Peyer's patch (tissue), 4 donors: ENCODE data around the gene GPATCH4.

Experiments
- POLR2A ChIP-seq, 2 donors: fragments of 450-650 bp; IDR thresholded peaks; one replicate each; pipeline ENCODE4 v1.5.1; 2017; ENCODE audit warnings: antibody characterized with exemption in 2 of 2, mild to moderate bottlenecking in 2 of 2, moderate library complexity in 2 of 2
- TF ChIP-seq, protein P1 (sequence below), 6 experiments: fragments of 450-650 bp in 4 of 6; fragments of 200-600 bp in 2 of 6; sonication (generic) in 1 of 6; IDR thresholded peaks; one replicate each; pipeline ENCODE4 v1.5.1; 2017 to 2019; ENCODE audit warnings: antibody characterized with exemption in 6 of 6, mild to moderate bottlenecking in 3 of 6, moderate library complexity in 1 of 6

DNA sequence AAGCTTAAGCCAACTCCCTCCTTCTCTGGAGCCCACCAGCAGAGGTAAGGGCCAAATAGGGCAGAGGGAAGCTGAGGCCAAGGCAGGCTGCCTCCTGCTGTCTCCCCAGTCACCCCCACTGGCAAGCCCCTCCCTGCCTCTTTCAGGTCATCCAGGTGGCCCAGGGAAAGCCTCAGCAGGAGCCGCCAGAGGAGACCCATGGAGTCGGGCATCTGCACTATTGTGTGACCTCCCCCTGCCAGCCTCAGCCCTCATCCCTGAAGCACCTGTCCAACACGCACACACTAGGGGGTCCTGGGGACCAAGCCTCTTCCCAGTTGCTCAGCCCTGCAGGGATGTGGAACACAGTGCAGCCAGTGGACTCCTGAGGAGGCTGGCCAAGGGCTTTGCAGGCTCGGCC, 15.0 kb downstream of the GPATCH4 start:
- TF ChIP-seq, protein P1, sequence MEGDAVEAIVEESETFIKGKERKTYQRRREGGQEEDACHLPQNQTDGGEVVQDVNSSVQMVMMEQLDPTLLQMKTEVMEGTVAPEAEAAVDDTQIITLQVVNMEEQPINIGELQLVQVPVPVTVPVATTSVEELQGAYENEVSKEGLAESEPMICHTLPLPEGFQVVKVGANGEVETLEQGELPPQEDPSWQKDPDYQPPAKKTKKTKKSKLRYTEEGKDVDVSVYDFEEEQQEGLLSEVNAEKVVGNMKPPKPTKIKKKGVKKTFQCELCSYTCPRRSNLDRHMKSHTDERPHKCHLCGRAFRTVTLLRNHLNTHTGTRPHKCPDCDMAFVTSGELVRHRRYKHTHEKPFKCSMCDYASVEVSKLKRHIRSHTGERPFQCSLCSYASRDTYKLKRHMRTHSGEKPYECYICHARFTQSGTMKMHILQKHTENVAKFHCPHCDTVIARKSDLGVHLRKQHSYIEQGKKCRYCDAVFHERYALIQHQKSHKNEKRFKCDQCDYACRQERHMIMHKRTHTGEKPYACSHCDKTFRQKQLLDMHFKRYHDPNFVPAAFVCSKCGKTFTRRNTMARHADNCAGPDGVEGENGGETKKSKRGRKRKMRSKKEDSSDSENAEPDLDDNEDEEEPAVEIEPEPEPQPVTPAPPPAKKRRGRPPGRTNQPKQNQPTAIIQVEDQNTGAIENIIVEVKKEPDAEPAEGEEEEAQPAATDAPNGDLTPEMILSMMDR (IDR thresholded peaks at IDR 0.05) = no peak
- TF ChIP-seq POLR2A (IDR thresholded peaks at IDR 0.05) = no peak
